HCT116 (cell line): ENCODE measurements around the gene DYNC1I1. TPM values are rescaled to one million over a fixed set of nuclear protein-coding genes. Genes with fewer than 3 reads are reported as not detected.
A peak's percentile ranks its signal among the peaks of the same experiment; 100 is the strongest.

Experiments
- ATAC-seq: fragments of 200-7000 bp; cut with Tn5 transposase; 2 replicates; pipeline ENCODE4 v1.9.1; 2020; ENCODE audit warnings: mild to moderate bottlenecking, moderate library complexity
- BruUV-seq: library from RNA; stranded (reverse); fragments of 400-500 nt; replicated peaks from 2 replicates; lab custom pipeline; 2021; lab: Mats Ljungman, UMichigan
- CTCF ChIA-PET: fragments of 300-600 bp; sonication (Branson Sonifier 250); formaldehyde crosslinking; loops from one replicate; lab custom pipeline; 2021; ENCODE audit warnings: antibody characterized with exemption; lab: Charles Lee
- POLR2A ChIA-PET: fragments of 300-600, 350-600 bp; sonication (Branson Sonifier 250); formaldehyde crosslinking; loops from one replicate; lab custom pipeline; 2021; ENCODE audit warnings: antibody characterized with exemption; lab: Charles Lee
- RAD21 ChIA-PET, 2 experiments: fragments of 300-600 bp; sonication (Branson Sonifier 250); formaldehyde crosslinking; loops; one replicate each; lab custom pipeline; 2023; ENCODE audit warnings: low total read pairs in 2 of 2; ENCODE audit not compliant: uncharacterized antibody in 2 of 2, unreplicated experiment in 2 of 2, low non-redundant PET in 1 of 2; lab: Charles Lee
- DNase-seq: peaks from one replicate; pipeline ENCODE4 v3.0.0-alpha.2; 2010; ENCODE audit warnings: low read depth, low spot score
- H2AFZ ChIP-seq: fragments of 200-600 bp; shearing (Covaris generic), sonication (generic); 2 replicates; pipeline ENCODE4 v1.6.1; 2017; ENCODE audit warnings: low read depth, mixed run types, mixed read lengths, antibody characterized with exemption, low read length; ENCODE audit not compliant: poor library complexity, severe bottlenecking
- H3K27ac ChIP-seq: 2 replicates; pipeline ENCODE4 v1.5.1; 2012; ENCODE audit warnings: low read depth, low read length
- H3K27me3 ChIP-seq: fragments of 200-600 bp; sonication (generic); 2 replicates; pipeline ENCODE4 v1.6.1; 2016; ENCODE audit warnings: mixed run types, low read length, mixed read lengths; ENCODE audit not compliant: insufficient read depth
- H3K36me3 ChIP-seq, 2 experiments: fragments of 200-500 bp in 1 of 2; fragments of 200-600 bp in 1 of 2; sonication (Bioruptor generic) in 1 of 2; sonication (generic) in 1 of 2; 2 replicates each; pipeline versions ENCODE4 v1.5.1 to v1.6.1; 2014 to 2016; ENCODE audit warnings: low read length in 2 of 2, inconsistent platforms in 1 of 2, mixed read lengths in 1 of 2, mixed run types in 1 of 2; ENCODE audit not compliant: insufficient read depth in 2 of 2, control insufficient read depth in 1 of 2
- H3K4me1 ChIP-seq, 2 experiments: fragments of 200-600 bp in 1 of 2; sonication (generic) in 1 of 2; 2 replicates each; pipeline versions ENCODE4 v1.5.1 to v1.6.1; 2012 to 2017; ENCODE audit warnings: low read length in 2 of 2, inconsistent platforms in 1 of 2, mild to moderate bottlenecking in 1 of 2, mixed read lengths in 1 of 2, mixed run types in 1 of 2, moderate library complexity in 1 of 2; ENCODE audit not compliant: insufficient read depth in 2 of 2, control insufficient read depth in 1 of 2
- H3K4me2 ChIP-seq: fragments of 200-600 bp; sonication (generic); 2 replicates; pipeline ENCODE4 v1.6.1; 2017; ENCODE audit warnings: mixed run types, low read length, mixed read lengths
- H3K4me3 ChIP-seq, 2 experiments: fragments of 200-600 bp in 1 of 2; sonication (generic) in 1 of 2; replicated peaks in 1 of 2; 2 replicates each; pipeline ENCODE4 v1.5.1; 2011 to 2016; ENCODE audit warnings: low read length in 2 of 2, control low read depth in 1 of 2, low read depth in 1 of 2, mild to moderate bottlenecking in 1 of 2, mixed read lengths in 1 of 2, mixed run types in 1 of 2
- H3K79me2 ChIP-seq: fragments of 200-600 bp; sonication (generic); 2 replicates; pipeline ENCODE4 v1.6.1; 2017; ENCODE audit warnings: mild to moderate bottlenecking, mixed run types, low read length, moderate library complexity, mixed read lengths; ENCODE audit not compliant: insufficient read depth
- H3K9ac ChIP-seq: fragments of 200-600 bp; sonication (generic); 2 replicates; pipeline ENCODE4 v1.6.1; 2016; ENCODE audit warnings: low read length, mixed read lengths
- H3K9me2 ChIP-seq: fragments of 200-600 bp; sonication (generic), shearing (Covaris generic); 2 replicates; pipeline ENCODE4 v1.6.1; 2017; ENCODE audit warnings: mixed run types, mild to moderate bottlenecking, moderate library complexity; ENCODE audit not compliant: insufficient read depth
- H3K9me3 ChIP-seq, 2 experiments: fragments of 200-500 bp in 1 of 2; fragments of 200-600 bp in 1 of 2; sonication (Bioruptor generic) in 1 of 2; sonication (generic) in 1 of 2; 2 replicates each; pipeline ENCODE4 v1.6.1; 2014 to 2017; ENCODE audit warnings: low read length in 2 of 2, mixed read lengths in 2 of 2, inconsistent platforms in 1 of 2, low read depth in 1 of 2, mild to moderate bottlenecking in 1 of 2, mixed run types in 1 of 2, moderate library complexity in 1 of 2; ENCODE audit not compliant: control insufficient read depth in 1 of 2, insufficient read depth in 1 of 2
- H4K20me1 ChIP-seq: fragments of 200-600 bp; sonication (generic), shearing (Covaris generic); 2 replicates; pipeline ENCODE4 v1.6.1; 2017; ENCODE audit warnings: mixed run types, mild to moderate bottlenecking, moderate library complexity; ENCODE audit not compliant: insufficient read depth
- CBX3 ChIP-seq: IDR thresholded peaks from 2 replicates; pipeline ENCODE4 v1.6.1; 2012; ENCODE audit warnings: low read depth
- CTCF ChIP-seq, 3 experiments: fragments of 200-600 bp in 1 of 3; sonication (generic) in 1 of 3; IDR thresholded peaks in 2 of 3; conservative IDR thresholded peaks in 1 of 3; 2 replicates each; pipeline ENCODE4 v1.5.1; 2012 to 2017; ENCODE audit warnings: low read depth in 2 of 3, low read length in 2 of 3, antibody characterized with exemption in 1 of 3, borderline replicate concordance in 1 of 3, control low read depth in 1 of 3, mild to moderate bottlenecking in 1 of 3, mixed read lengths in 1 of 3, mixed run types in 1 of 3, moderate library complexity in 1 of 3; ENCODE audit not compliant: insufficient read depth in 1 of 3
- EGR1 ChIP-seq: IDR thresholded peaks from 2 replicates; pipeline ENCODE4 v1.6.1; 2012; ENCODE audit warnings: low read depth
- ELF1 ChIP-seq: IDR thresholded peaks from 2 replicates; pipeline ENCODE4 v1.6.1; 2012; ENCODE audit warnings: low read depth, borderline replicate concordance
- EZH2phosphoT487 ChIP-seq: fragments of 200-600 bp; IDR thresholded peaks from 2 replicates; pipeline ENCODE4 v1.6.1; 2018; ENCODE audit warnings: antibody characterized with exemption, borderline replicate concordance
- JUND ChIP-seq: IDR thresholded peaks from 2 replicates; pipeline ENCODE4 v1.6.1; 2012
- POLR2AphosphoS5 ChIP-seq: IDR thresholded peaks from 2 replicates; pipeline ENCODE4 v1.6.1; 2011; ENCODE audit warnings: mild to moderate bottlenecking, low read depth, low read length, moderate library complexity
- RAD21 ChIP-seq: IDR thresholded peaks from 2 replicates; pipeline ENCODE4 v1.6.1; 2012; ENCODE audit warnings: low read depth, mild to moderate bottlenecking
- SIN3A ChIP-seq: IDR thresholded peaks from 2 replicates; pipeline ENCODE4 v1.6.1; 2012; ENCODE audit warnings: low read depth
- SP1 ChIP-seq: IDR thresholded peaks from 2 replicates; pipeline ENCODE4 v1.6.1; 2012; ENCODE audit warnings: low read depth
- SRF ChIP-seq: IDR thresholded peaks from 2 replicates; pipeline ENCODE4 v1.6.1; 2012; ENCODE audit warnings: low read depth
- YY1 ChIP-seq: IDR thresholded peaks from 2 replicates; pipeline ENCODE4 v1.6.1; 2011; ENCODE audit warnings: low read length, low read depth, moderate library complexity, mild to moderate bottlenecking; ENCODE audit not compliant: insufficient replicate concordance; ENCODE audit errors: extremely low read depth
- intact Hi-C: fragments of 100-400 bp; cut with micrococcal nuclease; formaldehyde crosslinking; loops from 2 replicates; pipeline ENCODE4 v1.10.0; 2022
- total RNA-seq: library from RNA; stranded (reverse); gene quantifications from one replicate; pipeline ENCODE4 v1.2.1, GENCODE V29; 2021; ENCODE audit not compliant: unreplicated experiment

The DYNC1I1 gene
- total RNA-seq, 1 experiment from 2014 or later: not detected

- no peaks in the 10 kb centered on the region for H3K36me3 ChIP-seq
- intact Hi-C loops: loop anchor here (1.0 to 5.0 kb wide), 4 partner anchors 501 to 1931 kb away; no protein-coding TSS in a partner anchor
- DNase-seq: peak; percentile 59
- BruUV-seq: no TSS peak
- POLR2A ChIA-PET: no interaction called here
- CTCF ChIA-PET: interaction anchor here (1.0 to 2.0 kb wide), 5 partner anchors 10 to 1147 kb away, joined by 4 to 9 read pairs (median 6); no protein-coding TSS in a partner anchor
- peak; percentile 90 for ATAC-seq
- H3K4me2 ChIP-seq: peak overlapping the region; percentile 31
- H3K9me2 ChIP-seq: no peaks in the 10 kb centered on the region
- no peak overlapping the region for H3K27ac ChIP-seq
- no peak overlapping the region for H3K9ac ChIP-seq
- RAD21 ChIA-PET: interaction anchor here in 1 of 2 experiments (0.9 kb wide), 1 partner anchor 1111 kb away, joined by 3 read pairs; no protein-coding TSS in a partner anchor
- H3K9me3 ChIP-seq: no peaks in the 10 kb centered on the region
- no peaks in the 10 kb centered on the region for H4K20me1 ChIP-seq
- H3K27me3 ChIP-seq: peaks cover 58% of the 10 kb centered on the region
- H2AFZ ChIP-seq: no peak overlapping the region
- no peaks in the 10 kb centered on the region for H3K4me1 ChIP-seq
- H3K79me2 ChIP-seq: no peaks in the 10 kb centered on the region
- TF ChIP-seq RAD21 (peak; percentile 83), CTCF (IDR thresholded peaks at IDR 0.05 in 2 of 3, conservative IDR thresholded peaks at IDR 0.05 in 1 of 3; ENCODE audit: borderline replicate concordance in 1 of 3, insufficient read depth in 1 of 3, low read depth in 2 of 3, low read length in 2 of 3) (peak; percentile 64 to 96 (median 81); a peak in 5 of 6 replicates), SP1 (no peak), CBX3 (no peak)
- TF ChIP-seq, all 23 proteins: peak for 2
- no peak overlapping the region for H3K4me3 ChIP-seq
These were observed 144.4 kb downstream of the DYNC1I1 start for GRCh38 chr7:95916573-95917297.

DNA sequence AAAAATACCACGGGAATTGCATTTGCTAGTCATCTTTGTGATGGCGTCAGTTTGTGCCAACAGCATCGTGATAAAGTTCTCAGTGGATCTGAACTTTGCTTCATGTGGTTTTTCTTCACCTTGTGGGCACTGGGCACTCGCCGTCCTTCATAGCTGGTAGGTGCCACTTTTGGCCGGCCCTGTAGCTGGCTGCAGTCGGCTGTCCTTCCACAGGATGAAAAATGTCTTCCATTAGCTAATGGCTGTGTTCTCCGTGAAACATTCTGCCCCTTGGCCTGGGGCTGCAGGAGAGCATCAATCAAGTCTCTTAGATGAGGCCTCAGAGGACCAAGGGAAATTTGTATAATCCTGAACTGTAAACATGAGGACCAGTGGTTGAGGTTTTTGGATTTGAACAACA lies 145.3 kb downstream of the DYNC1I1 start:
- ChIA-PET POLR2A (no interaction called here), CTCF (interaction anchor here (2.0 kb wide), 1 partner anchor 1110 kb away, joined by 6 read pairs; no protein-coding TSS in a partner anchor), RAD21 (no interaction called here)
- Histone ChIP-seq H3K9me2 (no peaks in the 10 kb centered on the region), H3K36me3 (no peaks in the 10 kb centered on the region), H3K27ac (no peak overlapping the region), H3K79me2 (no peaks in the 10 kb centered on the region), H3K4me2 (no peak overlapping the region), H2AFZ (no peak overlapping the region), H3K4me1 (no peaks in the 10 kb centered on the region), H3K27me3 (peaks cover 60% of the 10 kb centered on the region), H3K9ac (no peak overlapping the region), H4K20me1 (no peaks in the 10 kb centered on the region), H3K4me3 (no peak overlapping the region), H3K9me3 (no peaks in the 10 kb centered on the region)
- DNase-seq (no peak), ATAC-seq (no peak)
- intact Hi-C loops: loop anchor here (5.0 kb wide), 2 partner anchors 500 to 1930 kb away; no protein-coding TSS in a partner anchor
- BruUV-seq: no TSS peak
- TF ChIP-seq CTCF (IDR thresholded peaks at IDR 0.05 in 2 of 3, conservative IDR thresholded peaks at IDR 0.05 in 1 of 3; ENCODE audit: borderline replicate concordance in 1 of 3, insufficient read depth in 1 of 3, low read depth in 2 of 3, low read length in 2 of 3) (no peak), EGR1 (no peak), ELF1 (no peak), SIN3A (no peak), POLR2AphosphoS5 (no peak), SRF (no peak), JUND (no peak), YY1 (no peak), EZH2phosphoT487 (no peak)
